Muscle layer of colon (tissue), 2 donors: ENCODE results near the gene TLNRD1.
A peak's percentile ranks its signal among the peaks of the same experiment; 100 is the strongest.
"Not testable (repeated sequence)": the region's sequence is repeated elsewhere in the genome, so short reads cannot be mapped to it uniquely, and the experiment has no call there.

Source experiments
- H3K27ac ChIP-seq: one replicate; pipeline ENCODE4 v1.7.0; 2013; ENCODE audit warnings: low read depth, mild to moderate bottlenecking, low read length, moderate library complexity
- H3K27me3 ChIP-seq, 2 donors: one replicate each; pipeline ENCODE4 v1.7.0; 2013; ENCODE audit warnings: low read length in 2 of 2, mild to moderate bottlenecking in 2 of 2; ENCODE audit not compliant: insufficient read depth in 2 of 2, control insufficient read depth in 1 of 2
- H3K36me3 ChIP-seq: one replicate; pipeline ENCODE4 v1.7.0; 2013; ENCODE audit warnings: mild to moderate bottlenecking, low read length; ENCODE audit not compliant: insufficient read depth
- H3K4me1 ChIP-seq: one replicate; pipeline ENCODE4 v1.7.0; 2013; ENCODE audit warnings: mild to moderate bottlenecking, low read length; ENCODE audit not compliant: insufficient read depth
- H3K4me3 ChIP-seq, 2 donors: one replicate each; pipeline ENCODE4 v1.7.0; 2013; ENCODE audit warnings: low read length in 2 of 2, low read depth in 1 of 2, mild to moderate bottlenecking in 1 of 2, moderate library complexity in 1 of 2
- H3K9ac ChIP-seq: one replicate; pipeline ENCODE4 v1.7.0; 2013; ENCODE audit warnings: low read length
- H3K9me3 ChIP-seq: one replicate; pipeline ENCODE4 v1.7.0; 2013; ENCODE audit warnings: mild to moderate bottlenecking, low read length
- donor health status: abdominal sarcoma.
- donor health status: Adenocarcinoma of cecum.

The TLNRD1 gene

GRCh38 chr15:81000624-81001151, at the start of gene TLNRD1:
Gene TLNRD1 (plus strand): TSS chr15:81000923. CDS start chr15:81002272, 1,349 bp downstream.
- peaks cover 23% of the 10 kb centered on the region for H3K4me1 ChIP-seq
- H3K9me3 ChIP-seq, result no peaks in the 10 kb centered on the region
- peaks cover 12% of the 10 kb centered on the region for H3K36me3 ChIP-seq
- H3K27ac ChIP-seq, result peak within 1 kb of the TSS; percentile 98
- no peaks in the 10 kb centered on the region for H3K27me3 ChIP-seq
- peak within 1 kb of the TSS; percentile 89 for H3K9ac ChIP-seq
- H3K4me3 ChIP-seq, result peak within 1 kb of the TSS; percentile 92 to 98

DNA sequence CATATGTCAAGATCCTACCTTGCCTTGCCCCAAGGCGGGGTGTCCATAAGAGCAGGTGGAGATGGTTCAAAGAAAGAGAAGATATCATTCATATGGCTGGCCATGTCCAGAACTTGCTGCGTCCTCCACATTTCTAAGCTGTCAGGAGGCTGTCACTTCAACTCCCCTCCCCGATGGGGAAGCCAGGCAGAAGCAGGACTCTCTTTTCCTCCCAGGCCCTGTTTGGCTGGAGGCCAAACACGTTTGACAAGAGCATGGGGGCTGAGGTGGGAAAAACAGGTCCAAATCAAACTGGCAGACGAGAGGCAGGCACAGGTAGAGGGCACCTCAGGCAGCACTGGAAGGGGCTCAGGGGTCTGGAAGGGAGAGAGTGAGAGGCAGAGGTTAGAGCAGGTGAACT, 48.8 kb upstream of the TLNRD1 start:
- Histone ChIP-seq H3K4me3 (no peak overlapping the region), H3K27ac (no peak overlapping the region), H3K27me3 (no peaks in the 10 kb centered on the region), H3K4me1 (no peaks in the 10 kb centered on the region), H3K9ac (no peak overlapping the region), H3K36me3 (peaks cover 41% of the 10 kb centered on the region), H3K9me3 (no peaks in the 10 kb centered on the region)

GRCh38 chr15:80953001-80953952, 47.4 kb upstream of the TLNRD1 start:
- Histone ChIP-seq H3K27me3 (no peaks in the 10 kb centered on the region), H3K36me3 (peaks cover 28% of the 10 kb centered on the region), H3K4me3 (no peak overlapping the region), H3K9me3 (no peaks in the 10 kb centered on the region), H3K9ac (no peak overlapping the region), H3K4me1 (no peaks in the 10 kb centered on the region), H3K27ac (no peak overlapping the region)

DNA sequence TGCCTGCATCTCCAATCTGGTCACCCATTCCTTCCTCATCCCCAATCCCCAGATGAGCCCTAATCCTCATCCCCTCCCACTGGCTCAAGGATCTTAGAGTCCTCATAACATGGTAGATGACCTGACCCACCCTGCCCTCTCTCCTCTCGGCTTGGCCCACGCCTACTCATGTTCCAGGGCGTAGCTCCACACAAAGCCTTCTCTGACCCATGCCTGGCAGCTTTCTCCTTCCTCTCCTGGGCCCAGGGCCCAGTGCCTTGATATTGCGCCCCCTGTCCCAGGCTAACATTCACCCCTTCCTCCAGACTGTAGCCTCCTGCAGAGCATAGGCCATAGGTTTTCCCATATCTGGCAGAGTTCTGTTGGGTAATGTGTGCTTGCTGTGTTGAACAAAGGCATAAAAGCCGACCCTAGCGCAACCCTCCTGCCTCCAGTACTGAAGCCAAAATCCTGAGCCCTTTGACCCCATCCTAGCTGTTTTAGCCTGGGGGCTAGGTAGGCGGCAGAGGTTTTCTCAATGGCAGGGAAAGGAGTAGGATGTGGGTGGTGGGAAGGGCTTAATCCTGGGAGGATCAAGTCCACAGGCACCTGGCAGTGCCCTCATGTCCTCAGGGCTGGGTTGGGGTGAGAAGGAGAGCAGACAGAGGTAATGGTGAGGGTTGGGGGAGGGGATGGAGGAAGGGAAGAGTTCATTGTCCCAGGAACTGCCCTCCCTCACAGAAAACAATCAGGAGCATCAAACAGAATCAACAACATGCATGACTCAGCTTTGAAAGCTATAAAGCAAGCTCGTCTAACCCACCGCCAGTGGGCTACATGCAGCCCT, 46.6 kb upstream of the TLNRD1 start:
- Histone ChIP-seq H3K4me3 (no peak overlapping the region), H3K27me3 (no peaks in the 10 kb centered on the region), H3K9me3 (no peaks in the 10 kb centered on the region), H3K9ac (no peak overlapping the region), H3K27ac (no peak overlapping the region), H3K4me1 (no peaks in the 10 kb centered on the region), H3K36me3 (peaks cover 26% of the 10 kb centered on the region)

DNA sequence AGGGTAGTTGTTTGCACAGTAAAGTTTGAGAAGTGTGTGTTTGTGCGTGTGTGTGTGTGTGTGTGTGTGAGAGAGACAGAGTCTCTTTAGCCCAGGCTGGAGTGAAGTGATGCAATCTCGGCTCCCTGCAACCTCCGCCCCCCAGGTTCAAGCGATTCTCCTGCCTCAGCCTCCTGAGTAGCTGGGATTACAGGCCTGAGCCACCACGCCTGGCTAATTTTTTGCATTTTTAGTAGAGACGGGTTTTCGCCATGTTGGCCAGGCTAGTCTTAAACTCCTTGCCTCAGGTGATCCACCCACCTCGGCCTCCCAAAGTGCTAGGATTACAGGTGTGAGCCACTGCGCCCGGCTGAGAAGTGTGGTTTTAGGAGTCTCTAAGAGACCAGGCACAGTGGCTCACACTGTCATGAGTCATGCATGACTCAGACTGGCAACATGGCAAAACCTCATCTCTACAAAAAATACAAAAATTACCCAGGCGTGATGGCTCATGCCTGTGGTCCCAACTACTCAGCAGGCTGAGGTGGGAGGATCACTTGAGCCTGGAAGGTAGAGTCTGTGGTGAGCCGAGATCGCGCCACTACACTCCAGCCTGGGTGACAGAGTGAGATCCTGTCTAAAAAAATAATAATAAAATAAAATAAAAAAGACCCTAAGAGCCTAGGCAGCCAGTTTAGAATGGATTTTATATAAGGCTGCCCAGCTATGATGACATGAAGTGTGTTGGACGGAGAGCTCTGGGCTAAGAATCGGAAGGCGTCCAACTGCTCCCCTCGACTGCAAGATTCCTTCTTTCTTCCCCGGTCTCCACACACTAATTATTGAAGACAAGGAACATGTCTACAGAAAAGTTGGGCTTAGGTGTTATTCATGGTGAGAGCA, 44.9 kb upstream of the TLNRD1 start:
- not testable (repeated sequence) for H3K27ac ChIP-seq, H3K27me3 ChIP-seq

DNA sequence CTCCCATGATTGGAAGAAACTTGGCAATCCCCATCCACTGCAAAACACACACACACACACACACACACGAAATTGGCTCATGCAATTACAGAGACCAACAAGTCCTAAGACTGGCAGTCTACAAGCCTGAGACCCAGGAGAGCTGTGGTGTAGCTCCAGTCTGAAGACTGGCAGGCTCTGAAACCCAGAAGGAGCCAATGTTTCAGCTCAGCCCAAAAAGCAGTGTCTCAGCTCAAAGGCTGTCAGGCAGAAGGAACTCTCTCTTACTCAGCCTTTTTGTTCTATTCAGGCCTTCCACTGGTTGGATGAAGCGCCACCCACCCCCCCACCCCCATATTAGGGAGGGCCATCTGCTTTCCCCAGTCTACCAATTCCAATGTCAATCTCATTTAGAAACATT, 43.2 kb upstream of the TLNRD1 start:
- Histone ChIP-seq H3K27me3 (no peaks in the 10 kb centered on the region), H3K9ac (no peak overlapping the region), H3K9me3 (no peaks in the 10 kb centered on the region), H3K4me3 (no peak overlapping the region), H3K36me3 (peaks cover 15% of the 10 kb centered on the region), H3K4me1 (no peaks in the 10 kb centered on the region), H3K27ac (no peak overlapping the region)

More for the DNA sequence above, 44.9 kb upstream of the TLNRD1 start:
- H3K9ac ChIP-seq, H3K4me1 ChIP-seq, H3K4me3 ChIP-seq, H3K9me3 ChIP-seq: not testable (repeated sequence)
- H3K36me3 ChIP-seq, result peaks cover 19% of the 10 kb centered on the region

GRCh38 chr15:80957976-80958375, 42.7 kb upstream of the TLNRD1 start:
- Histone ChIP-seq H3K4me1 (no peaks in the 10 kb centered on the region), H3K36me3 (peaks cover 15% of the 10 kb centered on the region), H3K9ac (no peak overlapping the region), H3K27me3 (no peaks in the 10 kb centered on the region), H3K4me3 (no peak overlapping the region), H3K27ac (no peak overlapping the region), H3K9me3 (no peaks in the 10 kb centered on the region)

- H3K9me3 ChIP-seq, result no peaks in the 10 kb centered on the region
- H3K9ac ChIP-seq, result no peak overlapping the region
- no peak overlapping the region for H3K27ac ChIP-seq
- no peak overlapping the region for H3K4me3 ChIP-seq
- no peaks in the 10 kb centered on the region for H3K4me1 ChIP-seq
- H3K27me3 ChIP-seq, result no peaks in the 10 kb centered on the region
- peaks cover 15% of the 10 kb centered on the region for H3K36me3 ChIP-seq
Observed at GRCh38 chr15:80958818-80959495, 41.8 kb upstream of the TLNRD1 start.

DNA sequence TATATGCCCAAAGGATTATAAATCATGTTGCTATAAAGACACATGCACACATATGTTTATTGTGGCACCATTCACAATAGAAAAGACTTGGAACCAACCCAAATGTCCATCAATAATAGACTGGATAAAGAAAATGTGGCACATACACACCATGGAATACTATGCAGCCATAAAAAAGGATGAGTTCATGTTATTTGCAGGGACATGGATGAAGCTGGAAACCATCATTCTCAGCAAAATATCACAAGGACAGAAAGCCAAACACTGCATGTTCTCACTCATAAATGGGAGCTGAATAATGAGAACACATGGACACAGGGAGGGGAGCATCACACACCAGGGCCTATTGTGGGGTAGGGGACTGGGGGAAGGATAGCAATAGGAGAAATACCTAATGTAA, 35.3 kb upstream of the TLNRD1 start:
- not testable (repeated sequence) for H3K27ac ChIP-seq, H3K36me3 ChIP-seq, H3K27me3 ChIP-seq, H3K9ac ChIP-seq, H3K4me3 ChIP-seq, H3K9me3 ChIP-seq
- peaks cover 16% of the 10 kb centered on the region for H3K4me1 ChIP-seq

- Histone ChIP-seq H3K9ac (no peak overlapping the region), H3K36me3 (peaks cover 6% of the 10 kb centered on the region), H3K4me1 (peaks cover 16% of the 10 kb centered on the region)
Observed at GRCh38 chr15:80966431-80967197, 34.1 kb upstream of the TLNRD1 start.

More at GRCh38 chr15:80966431-80967197, 34.1 kb upstream of the TLNRD1 start:
- Histone ChIP-seq H3K27me3 (no peaks in the 10 kb centered on the region), H3K27ac (no peak overlapping the region), H3K4me3 (no peak overlapping the region), H3K9me3 (no peaks in the 10 kb centered on the region)
